NOMO-1 treated with dmso at 0.1 percent for 144 hours (cell line): ENCODE results near the gene MYL3.

Experiments
- DNase-seq: peaks from one replicate; lab custom pipeline; 2025; ENCODE audit not compliant: unreplicated experiment; lab: John Stamatoyannopoulos, UW

MYL3 gene

GRCh38 chr3:46865546-46865945, 2.3 kb upstream of the MYL3 start:
- no peak for DNase-seq

- no peak for DNase-seq
Observed at GRCh38 chr3:46865031-46865507, 1.8 kb upstream of the MYL3 start.

DNA sequence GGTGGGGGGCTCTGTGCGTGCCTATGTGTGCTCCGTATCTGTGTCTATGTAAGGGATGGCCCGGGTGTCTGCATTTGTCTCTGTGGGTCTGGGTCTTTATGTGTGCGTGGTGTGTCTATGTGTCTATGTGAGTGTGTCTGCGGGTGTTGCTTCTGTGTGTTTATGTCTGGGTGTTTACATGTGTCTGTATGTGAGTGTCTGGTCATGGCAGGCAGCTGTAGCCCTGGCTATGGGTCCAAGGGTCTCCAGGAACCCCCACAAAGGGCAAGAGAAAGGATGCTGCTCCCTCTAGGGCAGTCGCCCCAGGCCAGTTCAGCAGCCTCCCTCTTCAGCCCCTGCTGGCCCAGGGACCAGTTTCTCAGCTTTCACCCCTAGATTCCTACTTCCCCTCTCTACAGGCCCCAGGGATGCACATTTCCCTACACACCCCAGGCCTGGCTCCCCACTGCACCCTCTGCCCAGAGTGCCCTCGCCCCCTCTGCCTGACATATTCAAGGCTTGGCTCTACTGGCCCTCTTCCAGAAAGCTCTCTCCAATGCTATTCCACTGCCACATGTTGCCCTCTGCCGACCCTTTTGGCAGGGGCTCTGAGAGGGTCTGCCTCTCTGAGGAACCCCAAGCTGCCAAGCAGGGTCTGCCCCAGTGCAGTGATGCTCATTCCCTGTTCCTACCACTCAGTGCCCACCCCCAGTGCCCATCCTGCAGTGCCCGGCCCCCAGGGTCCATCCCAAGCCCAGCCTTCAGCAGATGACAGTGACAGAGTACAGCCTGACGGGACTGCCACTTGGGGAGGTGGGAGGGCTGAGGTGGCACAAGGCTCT, 1.0 kb upstream of the MYL3 start:
- DNase-seq: no peak

DNA sequence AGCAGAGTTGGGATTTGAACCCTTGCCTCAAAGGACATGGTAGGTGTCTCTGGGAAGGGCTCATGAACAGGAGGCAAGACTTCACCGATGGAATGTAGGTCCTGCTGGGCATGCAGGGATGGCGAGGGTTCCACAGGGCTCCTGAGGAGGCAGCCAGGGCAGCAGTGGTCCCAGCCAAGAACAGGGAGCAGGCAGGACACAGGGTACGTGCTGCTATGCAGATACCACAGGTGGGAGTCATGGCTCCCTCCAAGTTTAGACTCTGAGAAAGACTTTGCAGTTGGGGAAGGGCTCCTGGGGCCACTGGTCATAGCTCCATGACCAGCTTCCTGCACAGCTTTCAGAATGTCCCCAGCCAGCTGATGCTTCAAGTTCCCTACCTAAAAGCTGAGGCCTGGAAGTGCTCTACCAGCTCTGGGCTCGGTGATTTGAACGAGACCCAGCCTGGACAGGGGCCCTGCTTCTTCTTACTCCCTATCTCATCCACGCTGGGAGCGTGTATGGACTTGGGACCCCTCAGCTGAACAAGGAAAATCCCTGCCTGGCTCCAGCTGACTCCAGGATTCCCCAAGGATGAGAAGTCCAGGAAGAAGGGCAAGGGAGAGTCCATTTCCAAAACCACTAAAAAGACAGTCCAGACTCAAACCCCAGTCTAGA, 747 bp downstream of the MYL3 start:
- no peak for DNase-seq

GRCh38 chr3:46861605-46862368, 1.5 kb downstream of the MYL3 start:
- no peak for DNase-seq

- no peak for DNase-seq
Observed at GRCh38 chr3:46860810-46861604, 2.2 kb downstream of the MYL3 start.

DNA sequence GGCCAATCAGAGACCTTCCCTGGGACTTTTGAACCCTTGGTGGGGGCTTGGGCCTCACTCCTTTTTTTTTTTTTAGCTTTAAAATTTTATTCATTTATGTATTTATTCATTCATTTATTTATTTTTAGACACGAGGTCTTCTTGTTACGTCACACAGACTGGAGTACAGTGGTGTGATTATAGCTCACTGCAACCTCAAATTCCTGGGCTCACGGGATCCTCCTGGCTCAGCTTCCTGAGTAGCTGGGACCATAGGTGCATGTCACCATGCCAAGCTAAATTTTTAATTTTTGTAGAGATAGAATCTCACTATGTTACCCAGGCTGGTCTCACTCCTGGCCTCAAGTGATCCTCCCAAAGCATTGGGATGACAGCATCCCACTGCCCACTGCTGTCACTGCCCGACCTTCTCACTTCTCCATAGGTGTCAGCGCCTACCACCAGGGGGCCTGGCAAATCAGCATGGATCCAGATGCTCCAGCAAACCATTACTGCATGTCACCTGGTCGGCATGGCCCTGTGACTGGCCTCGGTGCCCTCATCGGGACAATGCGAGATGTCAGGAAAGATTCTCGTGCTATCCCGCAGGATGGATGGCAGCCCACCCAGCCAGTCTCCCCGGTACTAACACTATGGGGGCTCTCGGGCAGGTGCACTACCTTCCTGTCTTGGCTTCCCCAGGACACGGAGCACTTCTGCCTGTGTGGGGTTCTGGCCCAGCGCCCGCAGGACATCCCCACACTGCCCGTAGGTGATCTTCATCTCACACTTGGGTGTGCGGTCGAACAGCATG, 3.0 kb downstream of the MYL3 start:
- no peak for DNase-seq

- no peak for DNase-seq
Observed at GRCh38 chr3:46859001-46859710, 4.1 kb downstream of the MYL3 start.

DNA sequence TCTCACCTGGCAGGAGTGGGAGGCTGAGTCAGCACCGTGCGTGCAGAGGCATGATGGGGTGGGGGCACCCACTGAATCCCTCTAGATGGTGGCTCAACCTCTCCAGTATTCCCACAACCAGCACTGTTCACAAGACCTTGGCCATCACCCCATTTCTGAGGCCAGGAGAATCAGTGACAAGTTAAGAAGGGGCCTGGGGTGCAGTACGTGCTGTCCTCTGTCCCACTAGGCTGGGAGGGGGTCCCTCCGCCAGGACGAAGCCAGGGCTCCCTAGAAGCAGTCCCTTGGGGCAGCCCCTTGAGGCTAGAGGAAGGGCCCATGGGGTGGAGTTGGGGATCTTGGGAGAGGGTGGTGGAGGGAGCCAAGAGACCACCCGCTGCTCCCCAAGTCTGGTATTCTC, 4.8 kb downstream of the MYL3 start:
- no peak for DNase-seq

DNA sequence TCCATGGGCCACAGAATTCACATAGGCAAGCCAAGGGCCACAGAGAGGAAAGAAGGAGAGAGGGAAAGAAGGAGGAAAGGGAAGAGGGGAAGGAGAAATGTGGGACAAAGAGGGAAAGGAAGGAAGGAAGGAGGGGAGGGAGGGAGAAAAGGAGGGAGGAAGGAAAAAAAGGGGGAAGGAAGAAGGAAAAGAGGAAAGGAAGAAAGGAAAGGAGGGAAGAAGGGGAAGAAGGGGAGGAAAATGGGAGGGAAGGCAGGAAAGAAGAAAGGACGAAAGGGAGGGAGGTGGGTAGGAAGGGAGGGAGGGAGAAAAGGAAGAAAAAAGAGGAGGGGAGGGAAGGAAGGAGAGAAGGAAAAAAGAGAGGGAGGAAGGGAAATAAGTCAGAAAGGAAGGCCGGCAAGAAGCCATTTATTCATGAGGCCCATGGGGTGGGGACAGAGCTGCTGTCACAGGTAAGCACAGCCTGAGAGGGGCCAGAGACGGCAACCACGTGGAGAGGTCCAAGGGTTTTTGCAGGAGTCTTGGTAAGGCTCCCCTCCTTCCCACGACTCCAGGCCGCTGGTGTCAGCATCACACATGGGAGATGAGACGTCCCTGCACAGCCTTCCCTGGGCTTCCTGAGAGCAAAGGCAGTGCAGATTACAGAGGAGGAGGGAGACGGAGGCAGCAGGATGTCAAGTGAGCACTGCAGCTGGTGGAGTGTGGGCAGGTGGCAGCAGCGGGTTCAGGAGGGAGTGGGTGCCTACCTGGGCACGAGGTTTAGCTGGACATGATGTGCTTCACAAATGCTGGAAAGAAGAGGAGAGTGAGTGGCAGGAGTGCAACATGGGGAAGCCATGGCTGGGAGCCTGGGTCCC, 5.5 kb downstream of the MYL3 start:
- DNase-seq: no peak

GRCh38 chr3:46856576-46857471, 6.4 kb downstream of the MYL3 start:
- no peak for DNase-seq

DNA sequence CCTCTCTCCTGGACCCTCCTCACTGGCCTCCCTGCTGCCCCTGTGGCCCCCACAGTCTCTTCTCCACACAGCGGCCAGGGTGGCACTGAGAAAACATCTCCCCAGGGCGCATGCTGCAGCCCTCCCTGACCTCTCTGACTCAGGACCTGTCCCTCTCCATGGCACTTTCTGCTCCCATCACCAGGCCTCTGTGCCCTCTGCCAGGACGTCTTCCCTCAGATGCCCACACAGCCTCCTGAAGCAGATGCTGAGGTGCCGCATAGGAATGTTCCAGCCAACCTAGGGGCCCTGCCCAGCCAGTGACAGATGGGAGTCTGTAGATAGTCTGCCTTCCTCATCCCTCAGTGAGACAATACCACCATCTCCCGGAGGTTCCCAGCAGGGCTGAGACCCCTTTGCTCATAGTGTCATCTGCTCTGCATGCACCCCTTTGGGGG, 8.7 kb downstream of the MYL3 start:
- DNase-seq: no peak

GRCh38 chr3:46853441-46854415, 9.5 kb downstream of the MYL3 start:
- no peak for DNase-seq

DNA sequence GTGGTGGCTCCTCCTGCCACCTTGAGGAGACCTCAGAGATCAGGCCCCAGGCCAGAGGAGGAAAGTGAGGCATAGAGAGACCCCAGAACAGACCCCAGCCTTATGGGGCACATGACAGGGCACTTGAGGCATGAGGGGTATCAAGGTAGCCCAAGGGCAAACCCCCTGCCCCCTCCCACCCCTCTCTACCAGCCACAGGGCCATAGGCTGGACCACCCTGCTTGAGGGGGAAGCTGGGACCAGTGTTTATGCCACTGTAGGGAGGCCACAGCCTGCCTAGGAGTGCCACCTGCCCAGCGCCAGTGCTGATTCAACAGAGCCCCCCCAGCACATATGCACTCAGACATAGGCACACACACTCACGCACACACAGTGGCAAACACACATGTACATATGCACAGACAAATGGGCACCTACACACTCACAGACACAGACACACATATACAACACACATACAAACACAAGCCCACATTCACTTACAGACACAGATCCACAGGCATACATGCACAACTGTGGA, 10.3 kb downstream of the MYL3 start:
- DNase-seq: no peak

- no peak for DNase-seq
Observed at GRCh38 chr3:46852334-46852720, 10.9 kb downstream of the MYL3 start.
